GM23248 (cell line): Measurements from ENCODE around the gene INTS2. TPM values are rescaled to one million over a fixed set of nuclear protein-coding genes. Genes with fewer than 3 reads are reported as not detected.

Experiments
- DNase-seq: peaks from one replicate; pipeline ENCODE4 v3.0.0-alpha.2; 2015
- H2AFZ ChIP-seq: fragments of 200-600 bp; sonication (generic); 2 replicates; pipeline ENCODE4 v1.6.1; 2016; ENCODE audit warnings: antibody characterized with exemption
- H3F3A ChIP-seq: fragments of 200-600 bp; sonication (generic); 2 replicates; pipeline ENCODE4 v1.6.1; 2016; ENCODE audit warnings: mild to moderate bottlenecking, antibody characterized with exemption, mixed run types; ENCODE audit not compliant: insufficient read depth
- H3K27ac ChIP-seq: fragments of 200-600 bp; sonication (generic); 2 replicates; pipeline ENCODE4 v1.5.1; 2016; ENCODE audit warnings: mild to moderate bottlenecking
- H3K27me3 ChIP-seq: fragments of 200-600 bp; sonication (generic); replicated peaks from 2 replicates; pipeline ENCODE4 v1.6.1; 2016; ENCODE audit warnings: mild to moderate bottlenecking; ENCODE audit not compliant: insufficient read depth
- H3K36me3 ChIP-seq: fragments of 200-600 bp; sonication (generic); 2 replicates; pipeline ENCODE4 v1.6.1; 2016; ENCODE audit warnings: low read depth, mild to moderate bottlenecking
- H3K4me1 ChIP-seq: fragments of 200-600 bp; sonication (generic); 2 replicates; pipeline ENCODE4 v1.6.1; 2016; ENCODE audit warnings: mild to moderate bottlenecking; ENCODE audit not compliant: insufficient read depth
- H3K4me2 ChIP-seq: fragments of 200-600 bp; sonication (generic); one replicate; pipeline ENCODE4 v1.6.1; 2016; ENCODE audit warnings: mild to moderate bottlenecking; ENCODE audit not compliant: unreplicated experiment
- H3K4me3 ChIP-seq: fragments of 200-600 bp; sonication (generic); 2 replicates; pipeline ENCODE4 v1.5.1; 2016; ENCODE audit warnings: mild to moderate bottlenecking
- H3K79me2 ChIP-seq: fragments of 200-600 bp; sonication (generic); 2 replicates; pipeline ENCODE4 v1.6.1; 2016; ENCODE audit warnings: mild to moderate bottlenecking; ENCODE audit not compliant: insufficient read depth
- H3K9ac ChIP-seq: fragments of 200-600 bp; sonication (generic); 2 replicates; pipeline ENCODE4 v1.6.1; 2016; ENCODE audit warnings: mild to moderate bottlenecking
- H3K9me2 ChIP-seq: fragments of 200-600 bp; sonication (generic); 2 replicates; pipeline ENCODE4 v1.6.1; 2016; ENCODE audit warnings: mixed run types, mild to moderate bottlenecking, moderate library complexity; ENCODE audit not compliant: insufficient read depth
- H3K9me3 ChIP-seq: fragments of 200-600 bp; sonication (generic); one replicate; pipeline ENCODE4 v1.6.1; 2017; ENCODE audit warnings: low read depth
- H4K20me1 ChIP-seq: fragments of 200-600 bp; sonication (generic); 2 replicates; pipeline ENCODE4 v1.6.0; 2016; ENCODE audit not compliant: insufficient read depth
- EZH2 ChIP-seq: fragments of 200-600 bp; sonication (generic); IDR thresholded peaks from 2 replicates; pipeline ENCODE4 v1.6.1; 2018; ENCODE audit warnings: antibody characterized with exemption, mild to moderate bottlenecking; ENCODE audit not compliant: insufficient read depth, poor library complexity, severe bottlenecking
- EZH2phosphoT487 ChIP-seq: fragments of 200-600 bp; sonication (generic); IDR thresholded peaks from 2 replicates; pipeline ENCODE4 v1.6.1; 2018; ENCODE audit warnings: antibody characterized with exemption, moderate library complexity, mild to moderate bottlenecking, low read depth; ENCODE audit not compliant: insufficient read depth
- WGBS, 2 experiments: methylation state at CpG; one replicate each; pipeline ENCODE4 v1.1.6; 2015 to 2017; ENCODE audit warnings: low lambda C conversion rate in 2 of 2, low coverage in 1 of 2; ENCODE audit errors: missing lambda C conversion rate in 2 of 2; 5-methylcytosine and 5-hydroxymethylcytosine counted together
- in situ Hi-C: fragments of 300-500 bp; cut with MboI; formaldehyde crosslinking; loops from 2 replicates; pipeline ENCODE4 v1.15.0; 2020
- polyA plus RNA-seq: library from polyadenylated mRNA; unstranded; fragments of >200 nt; fragmentation: Nextera tagmentation; extraction: Ambion mirVana; gene quantifications from 2 replicates; pipeline ENCODE4 v1.2.1, GENCODE V29; 2016
- total RNA-seq: library from RNA; depleted of rRNA; stranded (reverse); fragments of >200 nt; shearing (Covaris generic); gene quantifications from 2 replicates; pipeline ENCODE4 v1.2.3, GENCODE V29; 2014

The INTS2 gene
- total and polyA plus RNA-seq, 2 experiments from 2014 or later: 3.2 to 7.8 TPM

GRCh38 chr17:61856035-61856434, 71.7 kb downstream of the INTS2 start:
- Histone ChIP-seq H3K27me3 (no peaks in the 10 kb centered on the region), H3K9ac (no peak overlapping the region), H3K9me3 (no peaks in the 10 kb centered on the region), H3F3A (no peaks in the 10 kb centered on the region), H3K27ac (no peak overlapping the region), H4K20me1 (no peaks in the 10 kb centered on the region), H3K4me2 (no peak overlapping the region), H3K36me3 (no peaks in the 10 kb centered on the region), H2AFZ (no peak overlapping the region), H3K4me3 (no peak overlapping the region), H3K9me2 (no peaks in the 10 kb centered on the region), H3K4me1 (no peaks in the 10 kb centered on the region), H3K79me2 (peaks cover 8% of the 10 kb centered on the region)
- in situ Hi-C loops: no loop called here
- WGBS, 2 experiments: 97 to 100% methylated on average over 1 of the region's 1 CpG
- TF ChIP-seq EZH2phosphoT487 (no peak), EZH2 (no peak)
- no peak for DNase-seq

GRCh38 chr17:61852857-61853256, 74.9 kb downstream of the INTS2 start:
- no peaks in the 10 kb centered on the region for H3K4me1 ChIP-seq
- no peaks in the 10 kb centered on the region for H3K79me2 ChIP-seq
- no peak for TF ChIP-seq EZH2phosphoT487
- TF ChIP-seq EZH2: no peak
- H3K9me3 ChIP-seq: no peaks in the 10 kb centered on the region
- H2AFZ ChIP-seq: no peak overlapping the region
- no peak overlapping the region for H3K4me3 ChIP-seq
- no peak overlapping the region for H3K9ac ChIP-seq
- WGBS, 2 experiments: 96 to 100% methylated on average over 2 of the region's 2 CpGs
- no peaks in the 10 kb centered on the region for H3K36me3 ChIP-seq
- H4K20me1 ChIP-seq: no peaks in the 10 kb centered on the region
- H3K27me3 ChIP-seq: no peaks in the 10 kb centered on the region
- no peak for DNase-seq
- H3F3A ChIP-seq: no peaks in the 10 kb centered on the region
- no peak overlapping the region for H3K4me2 ChIP-seq
- in situ Hi-C loops: no loop called here
- no peak overlapping the region for H3K27ac ChIP-seq
- no peaks in the 10 kb centered on the region for H3K9me2 ChIP-seq

GRCh38 chr17:61849674-61850073, 78.1 kb downstream of the INTS2 start:
- H3K9me2 ChIP-seq: no peaks in the 10 kb centered on the region
- TF ChIP-seq EZH2 (no peak), EZH2phosphoT487 (no peak)
- H3K4me2 ChIP-seq: no peak overlapping the region
- no peaks in the 10 kb centered on the region for H3K79me2 ChIP-seq
- H3K27me3 ChIP-seq: no peaks in the 10 kb centered on the region
- no peak overlapping the region for H3K27ac ChIP-seq
- H3K9ac ChIP-seq: no peak overlapping the region
- no peaks in the 10 kb centered on the region for H4K20me1 ChIP-seq
- H3F3A ChIP-seq: no peaks in the 10 kb centered on the region
- H3K4me3 ChIP-seq: no peak overlapping the region
- peak; percentile 14 for DNase-seq
- no peaks in the 10 kb centered on the region for H3K9me3 ChIP-seq
- in situ Hi-C loops: loop anchor here (25.0 kb wide), 1 partner anchor 412 kb away; no protein-coding TSS in a partner anchor
- no peaks in the 10 kb centered on the region for H3K36me3 ChIP-seq
- no peak overlapping the region for H2AFZ ChIP-seq
- no peaks in the 10 kb centered on the region for H3K4me1 ChIP-seq

- in situ Hi-C loops: loop anchor here (25.0 kb wide), 1 partner anchor 412 kb away; no protein-coding TSS in a partner anchor
- no peaks in the 10 kb centered on the region for H3K4me1 ChIP-seq
- H3K27me3 ChIP-seq: no peaks in the 10 kb centered on the region
- H3K9ac ChIP-seq: no peak overlapping the region
- no peaks in the 10 kb centered on the region for H3K9me2 ChIP-seq
- TF ChIP-seq EZH2 (no peak), EZH2phosphoT487 (no peak)
- no peaks in the 10 kb centered on the region for H3K36me3 ChIP-seq
- H3K79me2 ChIP-seq: no peaks in the 10 kb centered on the region
- H3K4me3 ChIP-seq: no peak overlapping the region
- no peak for DNase-seq
- H3K27ac ChIP-seq: no peak overlapping the region
- 97% methylated on average over 2 of the region's 2 CpGs for whole genome bisulfite sequencing, 2 experiments
- H3K9me3 ChIP-seq: no peaks in the 10 kb centered on the region
- no peaks in the 10 kb centered on the region for H3F3A ChIP-seq
- H3K4me2 ChIP-seq: no peak overlapping the region
- no peaks in the 10 kb centered on the region for H4K20me1 ChIP-seq
- H2AFZ ChIP-seq: no peak overlapping the region
These were observed 78.9 kb downstream of the INTS2 start for GRCh38 chr17:61848896-61849295.

- 59 to 68% methylated on average over 2 of the region's 2 CpGs for WGBS, 2 experiments
These were observed 79.5 kb downstream of the INTS2 start for GRCh38 chr17:61848247-61848646.

More at GRCh38 chr17:61848247-61848646, 79.5 kb downstream of the INTS2 start:
- H3K4me3 ChIP-seq: no peak overlapping the region
- H3K4me1 ChIP-seq: no peaks in the 10 kb centered on the region
- H3K9me2 ChIP-seq: no peaks in the 10 kb centered on the region
- no peaks in the 10 kb centered on the region for H3F3A ChIP-seq
- no peak for TF ChIP-seq EZH2phosphoT487
- no peak for TF ChIP-seq EZH2
- in situ Hi-C loops: loop anchor here (25.0 kb wide), 1 partner anchor 411 kb away; no protein-coding TSS in a partner anchor
- H4K20me1 ChIP-seq: no peaks in the 10 kb centered on the region
- H3K9me3 ChIP-seq: no peaks in the 10 kb centered on the region
- DNase-seq: no peak
- H3K27ac ChIP-seq: no peak overlapping the region
- H3K79me2 ChIP-seq: no peaks in the 10 kb centered on the region
- H3K9ac ChIP-seq: no peak overlapping the region
- no peak overlapping the region for H3K4me2 ChIP-seq
- H3K36me3 ChIP-seq: no peaks in the 10 kb centered on the region
- H3K27me3 ChIP-seq: no peaks in the 10 kb centered on the region
- H2AFZ ChIP-seq: no peak overlapping the region
